Astrocyte of the cerebellum (primary cell): ENCODE data around the gene CIC.
A peak's percentile ranks its signal among the peaks of the same experiment; 100 is the strongest.

Source experiments
- DNase-seq: peaks from one replicate; pipeline ENCODE4 v3.0.0-alpha.2; 2011; ENCODE audit warnings: low read depth
- H3K4me3 ChIP-seq: 2 replicates; pipeline ENCODE4 v1.5.1; 2011; ENCODE audit warnings: mild to moderate bottlenecking, low read depth, low read length, moderate library complexity
- CTCF ChIP-seq: IDR thresholded peaks from 2 replicates; pipeline ENCODE4 v1.5.1; 2012; ENCODE audit warnings: low read length, low read depth, moderate library complexity, mild to moderate bottlenecking; ENCODE audit errors: missing control alignments
- in situ Hi-C: cut with HindIII; loops from 2 replicates; pipeline ENCODE4 v1.10.0; 2017; ENCODE audit warnings: low sequenced_read_pairs

The CIC gene

GRCh38 chr19:42295831-42296525 is 26.9 kb downstream of the CIC start:
- in situ Hi-C loops = no loop called here
- peak; percentile 98 for TF ChIP-seq CTCF

GRCh38 chr19:42297039-42297438 is 28.0 kb downstream of the CIC start:
- no peak for DNase-seq
- TF ChIP-seq CTCF = no peak
- in situ Hi-C loops = no loop called here
- H3K4me3 ChIP-seq = no peak overlapping the region

More at GRCh38 chr19:42295831-42296525, 26.9 kb downstream of the CIC start:
- H3K4me3 ChIP-seq = no peak overlapping the region
- no peak for DNase-seq

GRCh38 chr19:42301646-42302203 is 32.7 kb downstream of the CIC start, which contains the start of gene PRR19:
TSS of gene PRR19 (plus strand) at chr19:42302132. CDS start at chr19:42309585, 7,453 bp downstream.
- in situ Hi-C loops = no loop called here
- TF ChIP-seq CTCF = no peak
- peak within 1 kb of the TSS; percentile 76 for H3K4me3 ChIP-seq
- no peak for DNase-seq

- peak overlapping the region; percentile 76 for H3K4me3 ChIP-seq
- in situ Hi-C loops = no loop called here
- TF ChIP-seq CTCF = no peak
Measured at GRCh38 chr19:42303101-42303464, 34.0 kb downstream of the CIC start.

GRCh38 chr19:42303876-42304275 is 34.8 kb downstream of the CIC start:
- no peak overlapping the region for H3K4me3 ChIP-seq
- in situ Hi-C loops = no loop called here
- no peak for DNase-seq
- no peak for TF ChIP-seq CTCF

More at GRCh38 chr19:42303101-42303464, 34.0 kb downstream of the CIC start:
- no peak for DNase-seq

- in situ Hi-C loops = no loop called here
Measured at GRCh38 chr19:42306646-42307045, 37.6 kb downstream of the CIC start.

More at GRCh38 chr19:42306646-42307045, 37.6 kb downstream of the CIC start:
- TF ChIP-seq CTCF = no peak
- no peak overlapping the region for H3K4me3 ChIP-seq
- DNase-seq = no peak
